CD4-positive, alpha-beta T cell treated with Interleukin-17A for 4 hours (primary cell): Measurements from ENCODE around the gene MUC12.
A peak's percentile ranks its signal among the peaks of the same experiment; 100 is the strongest.
"Not testable (repeated sequence)": the region's sequence is repeated elsewhere in the genome, so short reads cannot be mapped to it uniquely, and the experiment has no call there.

Experiments used
- DNase-seq: peaks from one replicate; pipeline ENCODE4 v3.0.0-alpha.2; 2020; ENCODE audit warnings: mixed read lengths

The MUC12 gene

GRCh38 chr7:100991631-100992030, 22.3 kb downstream of the MUC12 start:
- no peak for DNase-seq

- DNase-seq: not testable (repeated sequence)
These were observed 22.9 kb downstream of the MUC12 start for GRCh38 chr7:100992280-100992679.

- DNase-seq: not testable (repeated sequence)
These were observed 25.3 kb downstream of the MUC12 start for GRCh38 chr7:100994671-100995070.

GRCh38 chr7:100998530-100998929, 29.2 kb downstream of the MUC12 start:
- DNase-seq: not testable (repeated sequence)

GRCh38 chr7:100999334-100999733, 30.0 kb downstream of the MUC12 start:
- DNase-seq: not testable (repeated sequence)

- DNase-seq: not testable (repeated sequence)
These were observed 30.7 kb downstream of the MUC12 start for GRCh38 chr7:101000025-101000424.

GRCh38 chr7:101002333-101002732, 33.0 kb downstream of the MUC12 start:
- not testable (repeated sequence) for DNase-seq

GRCh38 chr7:101007361-101007760, 38.0 kb downstream of the MUC12 start:
- not testable (repeated sequence) for DNase-seq

GRCh38 chr7:101009629-101010028, 40.3 kb downstream of the MUC12 start:
- no peak for DNase-seq

- DNase-seq: no peak
These were observed 43.6 kb downstream of the MUC12 start for GRCh38 chr7:101012931-101013330.

GRCh38 chr7:101015626-101016025, 46.3 kb downstream of the MUC12 start:
- DNase-seq: no peak

- peak; percentile 81 for DNase-seq
These were observed 47.9 kb downstream of the MUC12 start for GRCh38 chr7:101017064-101017777.

- no peak for DNase-seq
These were observed 49.2 kb downstream of the MUC12 start for GRCh38 chr7:101018271-101019167.

GRCh38 chr7:101020444-101020843, 51.1 kb downstream of the MUC12 start:
- DNase-seq: no peak

- no peak for DNase-seq
These were observed 52.3 kb downstream of the MUC12 start for GRCh38 chr7:101021703-101022102.

GRCh38 chr7:101023839-101024238, 54.5 kb downstream of the MUC12 start:
- no peak for DNase-seq

GRCh38 chr7:101031082-101031481, 61.7 kb downstream of the MUC12 start:
- DNase-seq: peak; percentile 19

GRCh38 chr7:101035941-101036340, 66.6 kb downstream of the MUC12 start:
- DNase-seq: no peak

- DNase-seq: not testable (repeated sequence)
These were observed 71.9 kb downstream of the MUC12 start for GRCh38 chr7:101041283-101041682.

GRCh38 chr7:101058355-101058754, 89.0 kb downstream of the MUC12 start:
- peak; percentile 60 for DNase-seq

- no peak for DNase-seq
These were observed 90.2 kb downstream of the MUC12 start for GRCh38 chr7:101059620-101059942.

GRCh38 chr7:101060992-101061391, 91.6 kb downstream of the MUC12 start:
- no peak for DNase-seq

- not testable (repeated sequence) for DNase-seq
These were observed 94.8 kb downstream of the MUC12 start for GRCh38 chr7:101064176-101064550.

- DNase-seq: not testable (repeated sequence)
These were observed 95.8 kb downstream of the MUC12 start for GRCh38 chr7:101065162-101065561.
